GM12878 (cell line): ENCODE measurements around the gene SEMA3B. TPM values are rescaled to one million over a fixed set of nuclear protein-coding genes. Genes with fewer than 3 reads are reported as not detected.

ENCODE experiments used
- ATAC-seq: fragments of 200-7000 bp; cut with Tn5 transposase; 3 replicates; pipeline ENCODE4 v1.9.1; 2020; ENCODE audit warnings: mild to moderate bottlenecking, moderate library complexity
- BruUV-seq: library from RNA; stranded (reverse); fragments of 400-500 nt; replicated peaks from 2 replicates; lab custom pipeline; 2021; lab: Mats Ljungman, UMichigan
- CTCF ChIA-PET: fragments of 300-600 bp; sonication (Branson Sonifier 250); formaldehyde crosslinking; extraction: SDS; loops from one replicate; lab custom pipeline; 2021; ENCODE audit warnings: inconsistent platforms; lab: Yijun Ruan, JAX
- POLR2A ChIA-PET: fragments of 350-600 bp; formaldehyde crosslinking; extraction: SDS; loops from one replicate; lab custom pipeline; 2021; ENCODE audit warnings: inconsistent platforms; lab: Charles Lee
- RAD21 ChIA-PET: fragments of 300-600 bp; sonication (Branson Sonifier 250); formaldehyde crosslinking; loops from one replicate; lab custom pipeline; 2023; ENCODE audit warnings: antibody characterized with exemption; ENCODE audit not compliant: unreplicated experiment; lab: Charles Lee
- SMC1A ChIA-PET: fragments of 300-600 bp; sonication (Branson Sonifier 250); formaldehyde crosslinking; loops from one replicate; lab custom pipeline; 2023; ENCODE audit not compliant: unreplicated experiment, uncharacterized antibody; lab: Charles Lee
- DNase-seq: peaks from one replicate; pipeline ENCODE4 v3.0.0-alpha.2; 2011; ENCODE audit warnings: low read depth, low spot score
- FAIRE-seq: peaks from 3 replicates; lab custom pipeline; 2011; peaks lifted over from hg19 to GRCh38; lab: Jason Lieb, UNC
- H2AFZ ChIP-seq: 2 replicates; pipeline ENCODE4 v1.6.0; 2011; ENCODE audit warnings: low read depth, low read length, control low read depth; ENCODE audit not compliant: control insufficient read depth
- H3K27ac ChIP-seq: 2 replicates; pipeline ENCODE4 v1.5.1; 2011; ENCODE audit warnings: control low read depth; ENCODE audit not compliant: control insufficient read depth, insufficient read depth
- H3K27me3 ChIP-seq, 2 experiments: replicated peaks in 1 of 2; 2 replicates each; pipeline versions ENCODE4 v1.6.0 to v1.6.1; 2011; ENCODE audit warnings: low read length in 1 of 2; ENCODE audit not compliant: control insufficient read depth in 2 of 2, insufficient read depth in 2 of 2
- H3K36me3 ChIP-seq, 2 experiments: 2 replicates each; pipeline ENCODE4 v1.5.1; 2011; ENCODE audit warnings: low read length in 1 of 2; ENCODE audit not compliant: control insufficient read depth in 2 of 2, insufficient read depth in 2 of 2
- H3K4me1 ChIP-seq: 2 replicates; pipeline ENCODE4 v1.6.1; 2011; ENCODE audit warnings: mild to moderate bottlenecking, low read length, moderate library complexity, mixed read lengths; ENCODE audit not compliant: control insufficient read depth, insufficient read depth
- H3K4me2 ChIP-seq: 2 replicates; pipeline ENCODE4 v1.6.0; 2011; ENCODE audit warnings: control low read depth; ENCODE audit not compliant: control insufficient read depth, insufficient read depth
- H3K4me3 ChIP-seq: fragments of 200-600 bp; sonication (generic); 2 replicates; pipeline ENCODE4 v1.5.1; 2016
- H3K79me2 ChIP-seq: 2 replicates; pipeline ENCODE4 v1.6.0; 2011; ENCODE audit warnings: low read length; ENCODE audit not compliant: control insufficient read depth, insufficient read depth
- H3K9ac ChIP-seq: 2 replicates; pipeline ENCODE4 v1.8.0; 2011; ENCODE audit warnings: low read length, control low read depth, mixed read lengths; ENCODE audit not compliant: control insufficient read depth, insufficient read depth
- H3K9me3 ChIP-seq: replicated peaks from 3 replicates; pipeline ENCODE4 v1.5.1; 2011; ENCODE audit warnings: mild to moderate bottlenecking, low read length; ENCODE audit not compliant: control insufficient read depth, insufficient read depth
- H4K20me1 ChIP-seq: 2 replicates; pipeline ENCODE4 v1.6.0; 2011; ENCODE audit not compliant: control insufficient read depth, insufficient read depth
- BCL11A ChIP-seq: IDR thresholded peaks from 2 replicates; pipeline ENCODE4 v1.6.1; 2011; ENCODE audit warnings: low read depth, low read length
- IKZF2 ChIP-seq, 2 experiments: fragments of 450-650 bp; IDR thresholded peaks; 2 replicates each; pipeline ENCODE4 v1.6.1; 2017; ENCODE audit warnings: mild to moderate bottlenecking in 2 of 2, moderate library complexity in 2 of 2
- LARP7 ChIP-seq: fragments of 450-650 bp; IDR thresholded peaks from 2 replicates; pipeline ENCODE4 v1.6.1; 2017; ENCODE audit warnings: mild to moderate bottlenecking
- MYB ChIP-seq: fragments of 150-350 bp; IDR thresholded peaks from 2 replicates; pipeline ENCODE4 v1.6.1; 2014; ENCODE audit warnings: mild to moderate bottlenecking, low read depth, low read length, borderline replicate concordance
- POLR2A ChIP-seq: IDR thresholded peaks from 2 replicates; pipeline ENCODE4 v1.6.1; 2011; ENCODE audit warnings: low read depth, mild to moderate bottlenecking, low read length
- SMC3 ChIP-seq: IDR thresholded peaks from 2 replicates; pipeline ENCODE4 v1.6.1; 2011; ENCODE audit warnings: low read length, improper control_type of control experiment, borderline replicate concordance
- SREBF1 ChIP-seq: IDR thresholded peaks from 2 replicates; pipeline ENCODE4 v1.6.1; 2012; ENCODE audit warnings: mild to moderate bottlenecking, low read length
- WGBS: methylation state at CpG from one replicate; pipeline ENCODE4 v1.1.6; 2016; ENCODE audit warnings: low lambda C conversion rate; ENCODE audit not compliant: insufficient replicate concordance, insufficient coverage; ENCODE audit errors: missing lambda C conversion rate; 5-methylcytosine and 5-hydroxymethylcytosine counted together
- in situ Hi-C: fragments of 300-500 bp; cut with MboI; formaldehyde crosslinking; loops from 9 replicates; pipeline ENCODE4 v1.14.3; 2018; ENCODE audit warnings: mixed read lengths
- intact Hi-C: fragments of 100-400 bp; cut with micrococcal nuclease; formaldehyde crosslinking; loops from one replicate; pipeline ENCODE4 v1.14.2; 2022; ENCODE audit not compliant: unreplicated experiment
- polyA plus RNA-seq, 11 experiments: library from polyadenylated mRNA; depleted of rRNA in 4 of 11; unstranded in 6 of 11; stranded (reverse) in 5 of 11; fragments of >200 nt; fragmentation: Nextera tagmentation in 4 of 11; fragmentation: Illumina TruSeq in 1 of 11; extraction: Ambion mirVana in 4 of 11; extraction: Trizol in 1 of 11; gene quantifications; 1 replicate in 1 of 11; 2 replicates in 10 of 11; pipeline versions ENCODE4 v1.2.1 to v1.2.3, GENCODE V29; 2011 to 2016; ENCODE audit warnings: inconsistent platforms in 2 of 11, missing spikeins in 2 of 11, low read depth in 1 of 11
- total RNA-seq, 4 experiments: library from RNA; depleted of rRNA in 3 of 4; stranded (reverse); fragments of >200 nt in 3 of 4; fragmentation: Illumina TruSeq in 1 of 4; extraction: Trizol in 1 of 4; gene quantifications; 2 replicates each; pipeline versions ENCODE4 v1.2.1 to v1.2.3, GENCODE V29; 2013 to 2021

The SEMA3B gene
- total and polyA plus RNA-seq, 10 of the 15 experiments (the other 5 are each of a cell fraction or from before 2014, with no cell fraction given): 0.06 to 0.59 (median 0.14) TPM; not detected in 2

DNA sequence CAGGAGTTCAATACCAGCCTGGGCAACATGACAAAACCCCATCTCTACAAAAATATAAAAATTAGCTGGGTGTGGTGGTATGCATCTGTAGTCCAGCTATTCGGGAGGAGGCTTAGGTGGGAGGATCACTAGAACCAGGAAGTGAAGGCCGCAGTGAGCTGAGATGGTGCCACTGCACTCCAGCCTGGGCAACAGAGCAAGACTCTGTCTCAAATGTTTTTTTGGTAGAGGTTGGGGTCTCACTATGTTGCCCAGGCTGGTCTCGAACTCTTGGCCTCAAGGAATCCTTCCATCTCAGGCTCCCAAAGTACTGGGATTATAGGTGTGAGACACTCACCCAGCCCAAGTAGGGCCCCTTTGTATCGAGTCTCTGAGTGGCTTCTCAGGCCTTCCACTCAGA is 25.1 kb downstream of the SEMA3B start:
- no TSS peak for BruUV-seq
- 80% methylated on average over 4 of the region's 4 CpGs for whole genome bisulfite sequencing
- Histone ChIP-seq H3K27ac (no peak overlapping the region), H3K9me3 (no peaks in the 10 kb centered on the region), H3K27me3 (no peaks in the 10 kb centered on the region), H3K79me2 (peaks cover 21% of the 10 kb centered on the region), H4K20me1 (no peaks in the 10 kb centered on the region), H3K4me1 (peaks cover 7% of the 10 kb centered on the region)
- POLR2A ChIA-PET: no interaction called here
- in situ Hi-C loops: no loop called here
- TF ChIP-seq IKZF2 (IDR thresholded peaks at IDR 0.05) (no peak), LARP7 (no peak), MYB (no peak), SMC3 (no peak)
- TF ChIP-seq, all 136 proteins: peak for 0
- CTCF ChIA-PET: no interaction called here
- no peak for DNase-seq
- no peak overlapping the region for H2AFZ ChIP-seq
- ATAC-seq: no peak
- RAD21 ChIA-PET: no interaction called here
- FAIRE-seq: no peak
- H3K4me2 ChIP-seq: no peak overlapping the region
- H3K4me3 ChIP-seq: no peak overlapping the region
- H3K36me3 ChIP-seq: peaks cover 0 to 11% of the 10 kb centered on the region in 2 experiments; a peak in 2 of 4 replicates
- intact Hi-C loops: no loop called here
- no peak overlapping the region for H3K9ac ChIP-seq
- SMC1A ChIA-PET: no interaction called here

DNA sequence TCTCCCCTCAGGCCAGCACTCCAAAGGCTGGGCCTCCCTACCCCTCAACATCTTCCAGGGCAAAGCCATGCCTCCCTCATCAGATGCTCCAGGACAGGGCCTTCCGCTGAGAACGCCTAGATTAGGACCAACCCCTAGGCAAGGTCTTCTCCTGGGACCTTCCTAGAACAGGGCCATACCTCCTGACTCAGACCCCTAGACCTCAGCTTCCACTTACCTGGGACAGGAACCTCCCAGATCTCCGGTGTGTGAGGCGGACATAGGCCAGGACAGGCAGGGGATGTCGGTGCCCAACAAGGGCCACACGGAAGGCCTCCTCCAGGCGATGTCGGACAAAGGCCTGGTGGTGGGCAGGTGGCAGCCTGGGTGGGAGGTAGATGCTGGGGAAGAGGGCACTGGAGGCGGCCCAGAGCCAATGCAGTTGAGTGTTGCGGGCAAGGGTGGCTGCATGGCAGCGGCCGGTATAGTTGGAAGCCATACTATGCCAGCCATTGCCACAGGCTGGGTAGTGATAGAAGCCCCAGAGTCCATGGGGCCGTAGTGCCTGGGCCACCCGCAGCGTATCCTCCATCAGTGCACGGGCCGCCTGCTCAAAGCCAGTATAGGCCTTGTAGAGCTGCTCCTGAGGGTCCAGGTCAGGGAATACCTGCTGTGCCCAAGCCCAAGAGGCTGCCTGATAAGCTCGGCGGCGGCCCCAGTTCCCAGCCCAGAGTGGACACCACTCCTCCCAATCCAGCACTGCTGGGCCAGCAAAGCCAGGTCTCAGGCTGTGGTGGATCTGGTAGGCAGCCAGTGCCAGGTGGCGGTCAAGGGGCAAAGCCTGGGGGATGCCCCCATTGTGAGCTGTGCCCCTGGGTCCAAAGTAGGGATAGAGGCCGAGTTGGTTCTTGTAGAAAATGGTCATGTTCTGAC is 25.8 kb downstream of the SEMA3B start:
- RAD21 ChIA-PET: no interaction called here
- no TSS peak for BruUV-seq
- no peak overlapping the region for H3K27ac ChIP-seq
- TF ChIP-seq BCL11A: no peak
- TF ChIP-seq POLR2A: 0 out of 2 replicates have a peak, but pooled peaks have one; percentile 20
- no peak for TF ChIP-seq SREBF1
- TF ChIP-seq, all 136 proteins: peak for 1
- ChIA-PET CTCF (interaction anchor here (0.6 kb wide), 1 partner anchor 68 kb away, joined by 3 read pairs; no protein-coding TSS in a partner anchor), SMC1A (no interaction called here), POLR2A (interaction anchor here (1.1 kb wide), 1 partner anchor 43 kb away, joined by 3 read pairs; no protein-coding TSS in a partner anchor)
- no peak overlapping the region for H2AFZ ChIP-seq
- peaks cover 21% of the 10 kb centered on the region for H3K79me2 ChIP-seq
- no peaks in the 10 kb centered on the region for H3K9me3 ChIP-seq
- no peak overlapping the region for H3K4me3 ChIP-seq
- intact Hi-C loops (loop anchor here (5.0 kb wide), 1 partner anchor 43 kb away; no protein-coding TSS in a partner anchor), in situ Hi-C loops (no loop called here)
- no peak for FAIRE-seq
- DNase-seq: no peak
- ATAC-seq: no peak
- no peak overlapping the region for H3K9ac ChIP-seq
- H3K4me1 ChIP-seq: peaks cover 7% of the 10 kb centered on the region
- H3K4me2 ChIP-seq: no peak overlapping the region
- 87% methylated on average over 22 of the region's 22 CpGs for WGBS
- H3K36me3 ChIP-seq: peaks cover 0 to 5% of the 10 kb centered on the region in 2 experiments; a peak in 2 of 4 replicates
- H4K20me1 ChIP-seq: no peaks in the 10 kb centered on the region
- no peaks in the 10 kb centered on the region for H3K27me3 ChIP-seq
